Measurements from ENCODE around the gene EFNB2.
A peak's percentile ranks its signal among the peaks of the same experiment; 100 is the strongest.

The EFNB2 gene

GRCh38 chr13:106500445-106500844 is 35.0 kb downstream of the EFNB2 start:
- no peak for DNase-seq (ENCODE audit: low spot score)

GRCh38 chr13:106499896-106500295 is 35.6 kb downstream of the EFNB2 start:
- no peak for DNase-seq (ENCODE audit: low spot score)

DNA sequence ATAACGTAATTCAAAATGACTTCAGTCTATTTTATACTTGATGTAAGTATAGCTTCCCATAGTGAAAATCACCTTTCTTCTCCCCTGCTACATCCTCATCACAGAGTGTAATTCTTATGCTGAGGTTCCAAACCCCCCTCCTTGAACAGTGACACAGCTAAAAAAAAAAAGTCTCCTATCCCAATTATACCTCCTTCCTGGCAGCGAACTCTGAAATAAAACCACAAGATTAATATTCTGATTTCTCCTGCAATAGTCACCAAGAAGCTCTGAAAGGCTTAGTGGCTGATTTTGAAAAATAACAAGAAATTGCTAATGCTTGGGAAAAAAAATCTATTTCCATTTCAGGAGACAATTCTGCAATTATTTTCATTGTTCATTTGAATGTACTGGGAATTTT is 36.3 kb downstream of the EFNB2 start:
- no peak for DNase-seq (ENCODE audit: low spot score)

- DNase-seq (ENCODE audit: low spot score), result no peak
These were observed 36.9 kb downstream of the EFNB2 start for GRCh38 chr13:106498571-106498970.

- no peak for DNase-seq (ENCODE audit: low spot score)
These were observed 37.3 kb downstream of the EFNB2 start for GRCh38 chr13:106498158-106498557.

- no peak for DNase-seq (ENCODE audit: low spot score)
These were observed 38.4 kb downstream of the EFNB2 start for GRCh38 chr13:106497079-106497478.

- no peak for DNase-seq (ENCODE audit: low spot score)
These were observed 39.1 kb downstream of the EFNB2 start for GRCh38 chr13:106496072-106496997.

GRCh38 chr13:106494936-106495335 is 40.5 kb downstream of the EFNB2 start:
- DNase-seq (ENCODE audit: low spot score), result no peak

DNA sequence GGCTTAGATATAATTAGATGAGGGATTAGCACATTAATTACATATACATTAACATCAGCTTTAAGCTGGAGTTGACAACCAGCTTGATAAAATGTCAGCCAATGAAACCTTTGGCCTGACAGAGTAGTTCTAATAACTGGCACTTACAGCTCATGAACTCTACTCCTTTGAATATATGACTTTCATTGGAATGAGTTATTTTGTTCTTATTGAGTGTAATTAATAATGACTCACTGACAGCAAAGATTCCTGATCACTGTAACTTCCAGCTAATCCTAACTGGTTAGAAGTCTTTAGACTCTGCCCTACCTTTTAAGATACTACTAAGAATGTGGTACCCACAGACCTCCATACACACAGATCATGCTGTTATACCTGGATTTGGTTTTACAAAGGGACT is 41.0 kb downstream of the EFNB2 start:
- no peak for DNase-seq (ENCODE audit: low spot score)

- DNase-seq (ENCODE audit: low spot score), result no peak
These were observed 41.8 kb downstream of the EFNB2 start for GRCh38 chr13:106493533-106494220.

DNA sequence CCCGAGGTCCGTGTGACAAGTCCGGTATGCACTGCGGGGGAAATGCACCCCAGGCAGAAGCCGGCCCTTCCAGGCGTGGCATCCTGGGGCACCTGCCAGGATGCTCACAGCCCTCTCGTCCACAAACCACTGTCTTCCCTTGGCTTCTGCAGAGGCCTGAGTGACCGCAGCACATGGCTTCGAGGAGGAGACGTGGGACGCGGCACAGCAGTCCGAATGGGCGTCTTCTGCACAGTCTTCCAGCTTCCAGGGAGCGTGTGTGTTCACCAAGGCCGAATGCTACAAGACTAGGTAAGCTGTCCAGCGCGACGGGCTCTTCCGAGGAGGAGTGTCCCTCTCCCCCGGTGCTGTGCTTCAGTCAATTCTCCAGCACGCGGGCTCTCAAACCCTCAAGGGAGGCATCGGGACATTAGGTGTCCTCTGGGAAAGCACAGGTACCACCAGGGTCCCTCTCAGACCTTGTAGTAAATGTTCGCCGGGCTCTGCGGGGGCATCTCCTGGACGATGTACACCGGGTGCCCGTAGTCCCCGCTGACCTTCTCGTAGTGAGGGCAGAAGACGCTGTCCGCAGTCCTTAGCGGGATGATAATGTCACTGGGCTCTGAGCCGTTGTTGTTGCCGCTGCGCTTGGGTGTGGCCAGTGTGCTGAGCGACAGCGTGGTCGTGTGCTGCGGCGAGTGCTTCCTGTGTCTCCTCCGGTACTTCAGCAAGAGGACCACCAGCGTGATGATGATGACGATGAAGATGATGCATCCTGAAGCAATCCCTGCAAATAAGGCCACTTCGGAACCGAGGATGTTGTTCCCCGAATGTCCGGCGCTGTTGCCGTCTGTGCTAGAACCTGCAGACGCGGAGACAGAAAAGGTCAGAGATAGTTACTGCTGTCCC is 42.6 kb downstream of the EFNB2 start:
- no peak for DNase-seq (ENCODE audit: low spot score)

DNA sequence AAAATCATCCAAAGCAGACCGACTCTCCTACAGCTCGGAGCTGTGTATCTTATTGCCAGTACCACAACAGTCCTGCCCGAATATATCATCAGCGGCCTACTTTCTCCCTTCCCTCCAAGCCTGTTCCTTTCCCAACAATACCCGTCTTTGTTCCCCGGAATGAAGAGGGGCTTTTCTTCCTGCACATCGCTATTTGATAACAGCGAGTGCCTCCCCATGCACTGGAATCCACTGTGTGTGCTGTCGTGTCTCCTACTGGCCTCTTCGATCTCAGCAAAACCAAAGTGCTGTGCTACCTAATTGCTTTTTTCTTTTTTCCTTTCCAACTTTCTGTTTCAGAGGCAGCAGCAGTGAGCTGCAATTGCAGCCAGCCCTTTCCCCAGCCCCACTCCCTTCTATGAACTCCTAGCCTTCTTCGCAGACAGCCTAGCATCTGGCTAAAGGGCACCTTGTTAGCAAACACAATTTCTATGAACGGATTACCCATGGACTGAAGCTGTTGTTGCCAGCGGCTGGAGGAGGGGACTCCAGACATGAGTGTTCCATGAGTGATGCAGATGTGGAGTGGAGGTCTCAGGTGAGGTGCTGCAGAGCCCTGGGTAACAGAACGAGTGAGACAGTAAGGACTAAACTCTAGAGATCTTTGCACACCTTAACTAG is 43.4 kb downstream of the EFNB2 start:
- peak; percentile 54 for DNase-seq (ENCODE audit: low spot score)

GRCh38 chr13:106491463-106491862 is 44.0 kb downstream of the EFNB2 start:
- DNase-seq (ENCODE audit: low spot score), result no peak

DNA sequence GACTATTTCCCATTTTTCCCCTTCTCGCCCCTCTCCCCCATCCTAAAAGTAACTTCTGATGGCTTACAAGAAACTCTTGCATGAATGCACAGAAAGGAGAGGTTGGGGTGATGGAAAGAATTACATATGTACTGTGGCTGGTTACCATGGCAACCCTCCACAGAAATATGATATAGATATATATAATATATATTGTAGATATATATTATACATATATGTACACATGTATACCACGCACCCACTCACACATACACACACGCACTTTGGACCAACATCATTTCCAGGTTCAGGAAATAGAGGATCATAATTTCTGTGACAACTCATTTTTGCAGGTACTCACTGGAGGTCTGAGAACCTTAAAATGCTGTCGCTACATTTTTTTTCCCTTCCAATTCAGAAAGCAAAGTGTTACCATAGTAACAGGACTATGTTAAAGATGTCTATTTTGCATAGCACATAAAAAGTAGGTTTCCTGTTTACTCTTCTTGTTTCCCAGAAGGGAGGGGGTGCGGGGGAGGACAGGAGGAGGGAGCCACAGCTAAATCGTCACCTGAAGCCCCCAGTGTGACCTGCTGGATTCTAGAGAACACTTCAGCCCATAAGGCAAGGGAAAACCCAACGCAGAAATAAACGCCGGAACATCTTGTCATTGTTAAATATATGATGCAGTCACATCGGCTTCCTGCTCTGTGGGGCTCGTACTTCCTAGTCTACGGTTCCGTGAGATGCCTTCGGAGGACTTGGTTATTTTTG is 44.7 kb downstream of the EFNB2 start:
- no peak for DNase-seq (ENCODE audit: low spot score)

DNA sequence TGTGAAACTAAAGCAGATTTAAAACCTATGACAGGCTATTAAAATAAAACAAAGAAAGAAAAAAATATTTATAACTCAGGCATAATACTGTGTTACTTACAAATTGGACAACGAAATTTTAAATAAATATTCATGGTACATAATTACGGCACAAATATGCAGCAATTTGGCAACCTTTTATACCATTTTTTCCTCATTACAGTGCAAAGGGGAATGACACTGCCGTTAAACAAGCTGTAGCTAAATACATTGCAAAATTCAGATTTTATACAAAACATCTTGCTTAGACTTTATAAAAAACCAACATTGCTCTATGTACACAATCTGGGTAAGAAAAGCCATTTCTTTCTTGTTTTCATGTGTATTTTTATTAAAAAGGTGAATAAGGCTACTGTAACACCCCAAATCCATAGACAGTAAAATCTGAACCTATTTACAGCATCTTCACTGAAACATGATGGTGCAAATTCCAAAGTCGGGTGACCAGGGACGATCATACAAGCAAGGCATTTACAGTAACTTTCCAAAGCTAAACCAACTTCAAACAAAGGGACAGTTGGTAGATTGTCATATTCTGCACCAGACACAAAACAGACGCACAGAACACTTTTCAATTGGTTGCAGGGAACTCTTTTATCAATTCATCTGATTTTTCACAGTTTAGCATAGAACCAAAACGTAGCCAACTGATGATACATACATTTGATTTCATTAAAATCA is 45.5 kb downstream of the EFNB2 start:
- DNase-seq (ENCODE audit: low spot score), result no peak

DNA sequence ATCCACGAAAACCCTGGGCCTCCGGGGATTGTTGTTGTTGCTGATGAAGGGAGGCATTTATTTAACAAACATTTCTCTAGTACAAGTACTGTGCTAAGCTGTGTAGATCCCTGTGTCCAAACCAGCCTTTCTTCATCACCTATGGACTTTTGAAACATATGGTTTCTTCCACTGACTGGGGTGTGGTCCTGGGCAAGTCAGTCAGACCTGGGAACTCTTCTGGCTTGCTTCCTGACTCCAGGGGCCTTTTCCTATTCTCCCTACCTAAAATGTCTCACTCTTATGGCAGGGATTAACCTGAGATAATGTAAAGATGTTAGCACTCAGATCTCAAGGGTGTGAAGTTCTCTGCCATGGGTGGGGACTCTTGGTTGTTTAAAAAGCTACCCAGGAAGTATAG is 46.8 kb downstream of the EFNB2 start:
- no peak for DNase-seq (ENCODE audit: low spot score)

- no peak for DNase-seq (ENCODE audit: low spot score)
These were observed 47.4 kb downstream of the EFNB2 start for GRCh38 chr13:106488076-106488475.

DNA sequence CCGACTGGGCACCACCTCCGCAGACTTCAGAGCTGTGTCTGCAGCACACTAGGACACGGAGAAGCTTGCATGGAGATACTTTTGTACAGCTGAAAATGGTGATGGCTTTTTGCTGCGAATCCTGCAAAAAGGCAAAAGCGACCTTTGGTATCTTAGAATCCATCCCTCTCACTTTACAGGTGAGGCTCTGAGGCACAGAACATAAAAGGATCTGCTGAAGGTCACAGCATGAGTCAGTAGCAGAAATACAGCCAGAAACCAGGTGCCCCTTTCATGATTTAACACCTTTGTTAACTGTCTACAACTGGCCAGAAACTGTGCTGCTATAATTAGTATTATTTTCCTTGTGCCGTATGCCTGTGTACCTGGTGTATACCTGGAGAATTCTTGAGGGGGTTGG is 48.3 kb downstream of the EFNB2 start:
- DNase-seq (ENCODE audit: low spot score), result no peak

GRCh38 chr13:106486287-106486686 is 49.2 kb downstream of the EFNB2 start:
- no peak for DNase-seq (ENCODE audit: low spot score)

DNA sequence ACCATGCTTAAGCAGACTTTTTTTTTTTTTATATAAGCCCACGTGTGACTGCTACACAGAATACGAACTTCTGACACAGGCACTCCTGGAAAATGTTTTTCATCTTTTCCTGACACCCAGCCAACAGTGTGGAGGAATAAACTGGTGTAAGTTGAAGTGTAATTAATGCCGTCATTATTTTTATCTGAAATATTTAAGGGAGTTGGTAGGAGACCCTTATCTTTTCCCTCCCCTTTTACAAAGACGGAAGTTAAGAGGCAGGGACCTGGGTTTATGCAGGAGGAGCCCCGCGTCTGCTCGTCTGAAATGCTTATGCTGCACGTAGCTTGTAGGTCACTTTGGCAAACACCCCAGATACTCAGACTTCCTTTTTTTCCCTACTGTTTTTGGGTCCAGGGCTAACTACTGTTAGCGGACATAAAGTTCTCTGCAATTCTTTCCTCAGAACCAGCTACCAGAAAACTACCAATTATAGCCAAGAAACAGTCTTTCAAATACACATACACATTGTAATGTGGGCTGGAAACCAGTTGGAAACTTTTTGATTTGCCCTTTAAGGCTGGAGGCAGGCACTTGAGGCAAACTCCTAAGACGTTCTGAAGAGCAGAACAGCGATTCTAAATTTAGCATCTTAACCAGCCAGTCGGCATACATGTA is 50.8 kb downstream of the EFNB2 start:
- no peak for DNase-seq (ENCODE audit: low spot score)
